GM19397 (cell line): ENCODE data around the gene FAM131C.

ENCODE experiments used
- ATAC-seq: cut with Tn5 transposase; IDR thresholded peaks from one replicate; pipeline ENCODE4 v1.9.1; 2021; ENCODE audit warnings: mild to moderate bottlenecking, moderate library complexity; ENCODE audit not compliant: unreplicated experiment

FAM131C gene

DNA sequence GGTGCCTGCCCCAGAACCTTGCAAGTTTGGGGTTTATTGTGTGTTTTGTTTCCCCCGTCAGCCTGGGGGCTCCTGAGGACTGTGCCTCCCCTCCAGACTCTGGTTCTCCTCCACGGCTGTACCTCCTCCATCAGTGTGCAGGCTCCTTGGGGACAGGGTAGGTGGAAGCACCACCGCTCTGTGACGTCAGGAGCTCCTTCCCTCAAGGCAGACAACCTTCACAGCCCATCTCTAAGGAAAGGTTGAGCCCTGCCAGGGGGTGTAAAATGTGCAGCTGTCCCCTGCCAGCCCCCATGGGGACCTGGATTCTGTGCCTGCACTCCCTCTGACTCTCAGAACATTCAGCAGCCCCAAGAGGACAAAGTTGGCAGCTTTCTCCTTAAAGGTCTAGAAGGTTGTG is 55.1 kb downstream of the FAM131C start:
- no peak for ATAC-seq

DNA sequence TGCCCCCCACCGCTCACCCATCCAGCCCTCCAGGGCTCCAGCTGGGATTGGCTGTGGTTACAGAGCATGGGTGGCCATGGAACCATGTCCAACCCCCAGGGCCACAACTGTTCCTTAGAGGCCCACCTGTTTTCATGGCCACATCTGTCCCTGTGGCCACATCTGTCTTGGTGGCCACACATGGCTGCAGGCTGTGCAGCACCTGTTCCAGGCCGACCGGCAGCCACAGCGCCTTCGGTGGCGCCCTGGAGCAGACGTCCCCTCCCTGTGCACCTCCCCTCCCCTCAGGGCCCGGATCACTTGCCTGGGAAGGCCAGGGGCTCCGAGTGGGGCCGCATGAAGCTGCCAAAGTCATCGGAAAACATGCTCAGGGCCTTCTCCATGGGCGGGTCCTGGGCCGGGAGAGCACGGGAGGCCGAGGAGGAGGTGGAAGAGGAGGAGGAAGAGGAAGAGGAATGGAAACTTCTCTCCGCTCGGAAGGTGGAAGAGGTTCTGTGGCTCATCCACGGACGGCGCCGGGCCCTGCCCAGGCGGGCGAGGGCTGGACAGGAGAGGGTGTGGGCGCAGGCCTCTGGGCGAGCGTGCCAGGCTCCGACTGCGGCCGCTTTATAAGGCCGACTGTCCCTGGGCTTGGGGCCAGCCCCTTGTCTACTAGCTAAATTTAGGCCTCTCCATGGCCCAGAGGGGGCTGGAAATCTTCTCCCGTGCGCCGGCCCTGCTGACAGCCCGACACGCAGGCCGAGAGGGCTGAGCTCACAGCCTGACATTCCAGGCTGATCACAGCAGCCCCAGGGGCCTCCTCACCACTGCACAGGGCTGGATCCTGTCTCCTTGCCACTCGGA is 55.8 kb downstream of the FAM131C start, which contains the start of gene HSPB7:
Gene HSPB7 (minus strand): TSS at position 583 of the 843 bp plus-strand sequence. CDS start 80 bp downstream, at position 503.
- ATAC-seq = no peak

DNA sequence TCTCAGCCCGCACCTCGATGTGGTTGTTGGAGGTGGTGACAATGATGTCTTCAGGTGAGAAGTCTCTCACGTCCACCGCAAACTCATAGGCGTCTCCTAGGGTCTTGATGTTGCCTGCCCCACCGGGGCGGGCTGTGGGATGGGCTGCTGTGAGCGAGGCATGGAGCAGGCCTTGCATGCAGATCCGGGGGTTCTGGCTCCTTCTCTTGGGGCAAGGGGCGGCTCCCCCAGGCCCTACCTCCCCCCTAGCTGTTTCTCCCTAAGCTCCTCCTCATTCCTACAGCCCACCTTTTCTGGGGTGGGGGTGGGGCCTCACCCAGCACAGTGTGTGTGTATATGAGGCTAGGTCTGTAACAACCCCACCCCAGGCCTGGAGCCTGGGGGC is 56.4 kb downstream of the FAM131C start:
- ATAC-seq = no peak

DNA sequence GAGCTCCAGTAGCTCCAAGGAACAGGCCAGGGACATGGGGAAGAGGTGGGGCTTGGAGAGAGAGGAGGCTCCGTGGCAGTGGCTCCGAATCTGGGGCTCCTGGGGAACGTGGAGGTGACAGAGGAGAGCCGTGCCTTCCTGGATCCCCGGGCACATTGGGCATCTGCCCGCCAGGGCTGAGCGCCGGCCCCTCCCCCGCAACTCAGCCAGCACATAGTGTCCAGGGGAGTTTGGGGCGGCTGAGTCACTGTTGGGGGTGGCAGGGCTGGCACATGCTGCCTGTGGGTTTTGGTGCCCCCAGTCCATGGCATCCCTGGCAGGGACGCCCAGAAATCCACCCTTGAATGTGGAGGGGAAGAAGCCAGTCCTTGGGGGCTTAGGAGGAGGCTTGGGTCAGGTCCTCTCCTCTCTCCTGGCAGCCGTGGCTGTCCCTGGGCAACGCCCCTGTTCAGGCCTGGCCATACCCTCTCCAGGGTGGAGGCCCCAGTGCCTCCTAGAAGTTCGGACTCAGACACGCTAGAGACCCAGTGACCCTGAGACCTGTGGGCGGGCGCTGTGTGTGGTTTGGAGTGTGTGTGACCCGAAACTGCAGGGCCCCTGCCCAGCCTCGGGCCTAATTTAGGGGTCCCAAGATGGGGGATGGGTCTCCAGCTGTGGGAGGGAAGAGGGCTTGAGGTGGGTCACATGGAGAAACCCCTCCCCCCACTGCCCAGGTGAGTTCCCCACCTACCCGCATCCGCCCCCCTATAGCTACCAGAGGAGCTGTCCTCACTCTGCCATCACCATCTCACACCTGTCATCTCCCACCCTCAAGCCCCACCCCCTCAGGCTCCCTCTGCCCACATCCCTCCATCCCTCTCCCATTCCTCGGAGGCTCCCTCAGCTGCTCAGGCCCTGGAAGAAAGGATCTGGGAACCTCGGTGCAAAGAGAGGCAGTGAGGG is 57.2 kb downstream of the FAM131C start:
- no peak for ATAC-seq

DNA sequence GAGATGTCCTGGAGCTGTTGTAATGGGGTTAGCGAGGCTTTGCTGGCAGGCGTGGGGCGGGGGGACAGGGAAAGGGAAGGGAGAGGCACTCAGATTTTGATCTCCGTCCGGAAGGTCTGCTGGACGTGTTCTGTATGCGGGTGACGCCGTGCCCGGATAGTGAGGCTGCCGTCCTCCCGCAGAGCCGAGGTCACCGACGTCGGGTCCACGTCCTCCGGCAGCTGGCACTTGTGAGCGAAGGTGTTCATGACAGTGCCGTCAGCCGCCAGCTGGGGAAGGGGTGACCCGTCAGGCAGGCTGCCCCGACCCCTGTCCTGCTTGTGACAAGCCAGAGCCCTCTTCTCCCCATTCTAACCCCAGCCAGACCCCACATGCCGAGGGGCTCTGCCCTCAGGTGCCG is 58.0 kb downstream of the FAM131C start:
- no peak for ATAC-seq

DNA sequence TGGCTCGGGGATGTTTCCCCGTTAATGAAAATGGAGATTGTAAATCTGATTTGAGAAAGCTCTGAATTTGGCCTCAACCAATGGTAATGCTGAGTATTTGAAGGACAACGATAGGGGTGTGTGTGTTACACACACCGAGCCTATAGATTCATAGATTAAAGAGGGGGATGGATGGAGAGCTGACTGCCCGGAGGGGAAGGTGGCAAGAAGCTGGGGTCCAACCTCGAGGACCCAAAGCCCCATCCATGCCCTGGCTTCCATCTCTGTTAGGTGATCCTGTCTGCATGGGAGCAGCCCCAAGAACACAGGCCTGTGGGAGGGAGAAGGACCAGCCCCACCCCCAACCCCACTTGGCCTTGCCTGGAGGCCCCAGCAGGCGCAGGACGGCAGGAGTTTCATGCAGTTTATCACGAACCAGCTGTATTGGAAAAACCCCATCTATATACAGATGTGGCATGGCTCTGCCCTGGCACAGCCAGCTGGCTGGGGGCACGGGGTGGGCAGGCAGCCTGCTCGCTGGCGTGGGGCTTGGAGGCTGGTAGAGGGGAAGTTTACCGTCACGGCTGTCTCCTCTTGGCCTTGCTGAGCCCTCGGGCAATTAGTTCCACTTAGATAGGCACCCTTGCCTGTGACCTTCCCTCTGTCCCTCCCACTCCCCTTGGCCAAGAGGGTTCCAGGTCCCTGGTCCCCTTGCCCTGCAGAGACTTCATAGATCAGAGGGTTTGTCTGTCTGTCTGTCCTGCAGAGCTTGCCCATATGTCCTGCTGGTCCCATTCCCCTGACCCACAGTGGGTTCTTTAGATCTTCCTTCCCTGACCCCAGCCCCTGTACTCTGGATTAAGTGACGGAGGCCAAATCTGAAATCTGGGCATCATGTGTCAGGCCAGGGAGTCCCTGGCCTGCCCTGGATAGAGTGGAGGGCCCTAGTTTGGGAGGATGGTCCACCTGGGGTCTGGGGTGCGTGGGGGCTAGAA is 58.7 kb downstream of the FAM131C start:
- no peak for ATAC-seq

DNA sequence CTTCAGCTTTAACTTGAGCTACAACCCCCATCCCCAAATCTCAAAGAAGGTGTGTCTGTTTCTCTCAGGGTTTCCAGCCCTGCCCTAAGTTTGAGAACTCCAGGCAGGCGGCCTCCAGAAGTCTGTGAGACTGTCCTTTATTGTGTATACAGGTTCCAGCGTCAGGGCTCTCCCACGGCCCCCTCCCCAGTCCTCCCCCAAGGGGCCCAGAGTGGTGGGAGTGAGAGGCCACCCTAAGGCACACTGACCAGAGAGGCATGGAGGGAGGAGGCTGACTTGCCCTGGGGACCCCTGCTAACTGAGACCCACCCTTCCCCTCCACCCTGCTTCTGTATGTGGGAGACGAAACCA is 59.6 kb downstream of the FAM131C start:
- no peak for ATAC-seq

DNA sequence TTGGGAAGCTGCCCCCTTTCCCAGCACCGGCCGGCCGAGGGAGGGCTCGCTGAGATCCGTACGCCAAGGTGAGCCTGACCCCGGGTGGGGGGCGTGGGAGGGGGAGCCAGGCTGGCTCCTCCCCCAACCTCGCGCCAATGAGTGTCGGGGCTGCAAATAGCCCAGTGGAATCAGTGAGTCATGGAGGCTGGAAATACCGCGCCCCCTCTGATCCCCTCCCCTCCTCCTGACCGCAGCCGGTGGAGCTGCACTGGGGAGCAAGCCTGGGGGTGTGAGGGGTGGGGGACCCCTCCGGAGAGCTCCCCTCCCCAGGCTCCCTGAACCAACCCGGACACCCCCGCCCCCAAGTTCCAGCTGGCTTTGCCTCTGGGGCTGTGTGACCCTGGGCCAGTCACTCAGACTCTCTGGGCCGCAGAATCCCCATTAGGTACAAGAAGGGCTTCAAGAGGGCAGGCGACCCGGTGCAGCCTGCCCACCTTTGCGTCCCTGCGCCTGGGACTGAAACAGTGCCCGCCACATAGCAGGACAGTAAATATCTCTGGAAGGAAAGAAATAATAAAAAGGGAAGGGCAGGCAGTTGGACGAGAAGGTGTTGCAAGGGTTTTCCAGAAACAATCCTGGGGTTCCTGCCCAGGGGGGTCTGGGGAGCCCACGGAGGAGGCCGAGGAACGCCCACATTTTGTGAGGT is 60.1 kb downstream of the FAM131C start:
- no peak for ATAC-seq

DNA sequence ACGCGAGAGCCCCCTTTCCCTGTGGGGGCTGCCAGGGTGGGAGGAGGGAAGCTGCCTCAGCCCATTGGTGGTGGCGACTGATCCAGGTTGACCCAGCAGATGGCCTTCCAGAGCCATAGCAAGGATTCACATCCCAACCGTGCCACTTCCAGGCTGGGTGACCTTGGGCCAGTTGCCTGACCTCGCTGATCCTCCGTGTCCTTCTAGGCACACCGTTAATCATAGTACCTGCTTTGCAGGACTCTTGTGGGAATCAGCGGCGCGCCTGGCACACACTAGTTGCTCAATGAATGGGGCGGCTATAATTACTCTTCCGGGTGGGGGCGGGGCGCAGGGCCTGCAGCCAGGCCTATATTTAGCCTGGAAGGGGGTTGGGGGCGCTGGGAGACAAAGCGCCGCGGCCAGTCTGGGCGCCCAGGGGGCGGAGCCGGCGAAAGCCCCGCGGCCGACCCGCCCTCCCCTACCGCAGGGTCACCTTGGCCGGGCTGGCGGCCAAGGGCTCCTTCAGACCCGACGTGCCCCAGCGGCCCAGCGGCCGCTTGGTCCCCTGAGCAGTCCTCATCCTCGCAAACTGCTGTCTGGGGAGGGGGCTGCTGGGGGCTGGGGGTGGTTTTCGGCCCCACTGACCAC is 60.7 kb downstream of the FAM131C start:
- no peak for ATAC-seq

DNA sequence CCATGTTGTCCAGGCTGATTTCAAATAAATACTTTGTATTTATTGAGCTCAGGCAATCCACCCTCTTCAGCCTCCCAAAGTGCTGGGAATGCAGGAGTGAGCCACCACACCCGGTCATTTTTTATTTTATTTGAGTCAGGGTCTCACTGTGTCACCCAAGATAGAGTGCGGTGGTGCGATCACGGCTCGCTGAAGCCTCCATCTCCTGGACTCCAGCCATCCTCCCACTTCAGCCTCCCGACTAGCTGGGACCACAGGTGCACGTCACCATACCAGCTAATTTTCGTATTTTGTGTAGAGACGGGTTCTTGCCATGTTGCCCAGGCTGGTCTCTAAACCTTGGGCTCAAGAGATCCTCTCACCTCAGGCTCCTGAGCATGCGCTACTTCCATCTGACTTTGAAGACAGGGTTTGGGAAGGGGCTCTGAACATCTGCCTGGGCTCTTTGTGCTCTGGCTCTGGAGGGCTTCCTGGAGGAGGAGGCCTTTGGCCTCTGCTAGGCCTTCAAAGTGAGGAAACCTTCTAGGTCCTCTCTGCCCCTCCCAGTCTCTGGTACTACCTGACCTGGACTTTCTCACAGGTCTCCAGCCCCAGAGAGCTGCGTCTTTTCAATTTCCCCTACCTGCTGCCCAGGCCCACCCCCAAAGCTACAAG is 61.4 kb downstream of the FAM131C start:
- no peak for ATAC-seq

DNA sequence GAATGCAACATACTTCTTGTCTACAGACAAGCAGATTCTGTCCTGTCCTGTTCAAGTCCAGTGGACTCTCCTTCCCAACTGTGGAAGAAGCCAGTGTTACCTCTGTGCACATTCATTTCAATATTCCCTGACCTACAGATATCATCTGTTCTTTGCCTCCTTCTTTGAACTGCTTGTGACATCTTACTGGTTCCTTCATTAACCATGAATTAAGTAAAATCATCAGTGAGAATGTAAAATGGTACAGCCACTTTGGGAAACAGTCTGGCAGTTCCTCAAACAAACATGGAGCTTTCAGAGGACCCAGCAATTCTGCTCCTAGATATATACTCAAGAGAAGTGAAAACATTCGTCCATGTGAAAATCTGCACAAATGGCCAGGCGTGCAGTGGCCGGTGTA is 62.6 kb downstream of the FAM131C start:
- ATAC-seq = no peak

DNA sequence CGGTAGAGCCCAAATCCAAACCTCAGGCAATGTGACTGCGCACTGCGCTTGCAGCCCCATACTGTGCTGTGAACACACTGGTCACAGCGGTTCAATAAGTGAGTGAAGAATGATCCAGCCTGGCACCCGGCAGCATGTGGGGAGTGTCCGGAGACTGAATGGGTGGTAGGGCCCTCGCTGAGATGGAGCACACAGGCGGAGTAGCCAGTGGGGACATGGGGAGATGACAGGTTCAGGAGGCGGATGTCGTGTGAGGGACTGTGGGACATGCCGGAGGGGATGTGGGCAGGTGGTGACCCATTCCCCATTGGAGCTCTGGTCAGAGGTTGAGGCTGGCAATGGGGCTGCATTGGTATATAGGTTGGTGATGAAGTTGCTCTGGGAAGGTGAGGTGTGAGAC is 63.8 kb downstream of the FAM131C start:
- no peak for ATAC-seq

DNA sequence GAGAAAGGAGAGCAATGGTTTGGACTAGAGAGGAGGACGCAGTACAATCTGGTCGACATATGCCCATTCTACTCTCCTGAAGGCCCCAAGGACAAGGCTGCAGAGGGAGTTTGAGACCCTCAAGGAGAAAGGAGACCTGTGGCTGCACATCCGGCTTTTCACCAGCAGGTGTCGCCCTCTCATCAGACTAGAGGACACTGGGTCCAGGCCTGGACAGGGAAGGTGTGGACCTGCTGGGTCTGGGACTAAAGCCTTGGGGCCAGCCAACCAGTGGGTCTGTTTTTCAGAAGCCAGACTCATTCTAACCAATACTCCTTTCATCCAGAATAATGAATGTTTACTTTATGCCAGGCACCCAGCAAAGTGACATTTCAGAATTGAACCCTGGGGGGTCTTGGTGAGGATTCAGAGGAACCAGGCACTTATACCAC is 64.4 kb downstream of the FAM131C start:
- ATAC-seq = no peak
